HEK293T (cell line): ENCODE results near the gene HEMK1.

ENCODE experiments used
- ARNT ChIP-seq: fragments of 450-650 bp; IDR thresholded peaks from 2 replicates; pipeline ENCODE4 v1.6.1; 2017; ENCODE audit warnings: mild to moderate bottlenecking
- BHLHE40 ChIP-seq: fragments of 450-650 bp; IDR thresholded peaks from 2 replicates; pipeline ENCODE4 v1.6.1; 2016; ENCODE audit warnings: mild to moderate bottlenecking, moderate library complexity, borderline replicate concordance
- CTBP1 ChIP-seq: fragments of 450-650 bp; IDR thresholded peaks from 2 replicates; pipeline ENCODE4 v1.6.1; 2016; ENCODE audit warnings: borderline replicate concordance
- FOXK2 ChIP-seq: fragments of 450-650 bp; IDR thresholded peaks from 2 replicates; pipeline ENCODE4 v1.6.1; 2016; ENCODE audit warnings: mild to moderate bottlenecking
- SP1 ChIP-seq: fragments of 450-650 bp; IDR thresholded peaks from 2 replicates; pipeline ENCODE4 v1.6.1; 2017
- ZNF384 ChIP-seq: fragments of 450-650 bp; IDR thresholded peaks from 2 replicates; pipeline ENCODE4 v1.6.1; 2016

- TF ChIP-seq CTBP1 = no peak
- no peak for TF ChIP-seq FOXK2
- TF ChIP-seq BHLHE40 = no peak
- no peak for TF ChIP-seq ARNT
- no peak for TF ChIP-seq ZNF384
- TF ChIP-seq SP1 = no peak
Measured at GRCh38 chr3:50573566-50574443, 4.5 kb downstream of the HEMK1 start.
